NCI-H2081 (cell line): ENCODE measurements around the gene SNX7.

ENCODE experiments used
- DNase-seq, 2 experiments: peaks; one replicate each; lab custom pipeline; 2025; lab: John Stamatoyannopoulos, UW

The SNX7 gene

DNA sequence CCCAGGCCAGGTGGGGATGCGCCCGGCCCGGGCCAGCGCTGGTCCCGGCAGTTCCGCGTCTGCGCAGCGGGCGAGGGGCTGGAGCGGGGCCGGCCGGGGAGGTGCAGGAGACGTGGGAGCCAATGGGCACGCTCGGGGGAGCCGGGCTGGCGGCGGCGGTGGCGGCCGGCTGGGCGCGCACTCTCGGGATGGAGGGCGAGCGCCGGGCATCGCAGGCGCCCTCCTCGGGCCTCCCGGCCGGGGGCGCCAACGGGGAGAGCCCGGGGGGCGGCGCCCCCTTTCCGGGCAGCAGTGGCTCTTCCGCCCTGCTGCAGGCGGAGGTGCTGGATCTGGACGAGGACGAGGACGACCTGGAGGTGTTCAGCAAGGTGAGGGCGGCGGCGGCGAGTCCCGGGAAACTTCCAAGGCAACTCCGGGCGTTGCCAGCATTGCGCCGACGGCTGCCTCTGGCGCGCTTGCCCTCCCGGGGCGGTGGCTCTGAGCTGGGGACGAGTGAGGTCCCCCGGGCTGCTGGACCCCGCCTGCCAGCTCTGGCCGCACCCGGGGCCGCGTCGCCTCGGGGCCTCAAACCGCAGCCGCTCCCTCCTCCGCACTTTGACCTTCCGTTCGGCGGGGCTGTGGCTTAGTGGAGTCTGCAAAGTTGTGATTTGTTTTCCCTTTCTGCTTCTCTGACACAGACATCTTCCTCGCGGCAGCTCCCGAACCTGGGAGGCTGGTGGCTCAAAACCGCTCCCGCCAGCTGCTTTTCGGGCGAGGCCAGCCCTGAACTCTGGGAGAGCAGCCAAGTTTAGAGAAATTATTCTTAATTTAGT, at the start of gene SNX7:
SNX7 (plus strand) TSS at position 178 of the 812 bp plus-strand sequence; CDS start at position 189, 11 bp downstream.
- DNase-seq, result peak; percentile 48 to 67

- no peak for DNase-seq
Measured at GRCh38 chr1:98637316-98637715, 24.2 kb upstream of the SNX7 start.

DNA sequence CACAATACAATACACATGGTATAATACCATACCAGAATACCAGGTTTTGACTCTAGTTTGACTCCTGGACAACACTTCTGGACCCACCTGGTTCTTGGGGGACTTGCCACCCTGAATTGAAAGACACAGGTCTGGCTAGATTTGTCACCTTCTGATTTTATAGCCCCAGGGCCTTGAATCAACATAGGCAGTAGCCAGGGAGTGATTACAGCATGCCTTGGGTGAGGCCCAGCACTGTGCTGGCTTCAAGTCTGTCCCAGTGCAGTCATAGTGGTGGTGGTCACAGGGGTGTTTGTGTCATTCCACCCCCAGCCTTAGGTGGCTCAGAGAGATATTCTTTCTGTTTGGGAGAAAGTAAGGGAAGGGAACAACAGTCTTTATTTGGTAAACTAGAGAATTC, 23.3 kb upstream of the SNX7 start:
- DNase-seq, result no peak

DNA sequence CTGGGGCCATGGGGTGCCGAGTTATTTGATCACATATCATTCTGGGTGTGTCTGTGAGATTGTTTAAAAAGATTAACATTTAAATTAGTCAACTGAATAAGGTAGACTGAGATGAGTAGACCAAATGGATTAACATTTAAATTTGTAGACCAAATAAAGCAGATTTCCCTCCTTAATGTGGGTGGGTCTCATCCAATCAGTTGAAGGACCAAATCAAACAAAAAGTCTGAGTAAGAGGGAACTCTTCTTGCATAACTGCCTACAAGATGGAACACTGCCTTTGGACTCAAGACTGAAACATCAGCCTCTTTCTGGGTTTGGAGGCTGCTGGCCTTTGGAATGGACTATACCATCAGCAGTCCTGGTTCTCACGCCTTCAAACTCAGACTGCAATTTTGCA, 17.0 kb upstream of the SNX7 start:
- DNase-seq, result no peak

- no peak for DNase-seq
Measured at GRCh38 chr1:98651116-98651632, 10.3 kb upstream of the SNX7 start.

DNA sequence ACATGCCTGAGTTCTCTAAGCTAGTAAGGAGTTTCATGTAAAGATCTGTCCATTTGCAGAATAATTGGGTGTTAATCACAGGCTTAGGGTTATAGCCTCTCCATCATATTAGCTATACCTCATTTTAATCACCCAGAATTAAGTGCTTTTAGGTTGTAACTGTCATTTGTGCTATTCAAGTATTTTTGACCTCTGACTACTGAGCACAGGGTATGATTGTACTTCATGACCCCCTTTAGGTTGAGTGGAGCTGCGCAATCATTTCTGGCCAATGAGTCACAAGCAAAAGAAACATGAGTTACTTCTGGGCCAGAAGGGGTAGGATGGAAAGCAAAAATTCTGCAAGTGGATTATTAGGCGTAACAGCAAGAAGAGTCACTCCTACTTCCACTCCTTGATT, 8.4 kb upstream of the SNX7 start:
- no peak for DNase-seq

DNA sequence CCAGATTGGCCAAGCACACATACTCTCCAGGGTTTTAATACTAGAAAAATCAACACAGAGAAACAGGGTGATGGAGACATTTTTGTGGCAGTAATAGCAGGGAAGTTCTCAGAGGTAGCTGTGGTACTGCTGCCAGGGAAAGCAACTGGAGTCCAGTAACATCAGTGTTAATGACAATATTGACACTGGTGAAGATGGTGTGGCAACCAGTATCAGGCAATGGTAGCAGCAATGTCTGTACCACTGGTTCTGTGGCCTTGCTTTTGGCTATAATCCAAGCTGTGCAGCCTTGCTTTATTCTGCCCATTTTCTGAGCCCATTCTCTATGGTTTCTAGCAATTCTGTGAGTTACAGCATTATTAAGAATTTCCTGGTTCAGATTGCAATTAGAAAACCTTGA, 1.6 kb upstream of the SNX7 start:
- no peak for DNase-seq

- DNase-seq, result no peak
Measured at GRCh38 chr1:98660940-98661543, 479 bp upstream of the SNX7 start.

- DNase-seq, result peak in 1 of 2 experiments; percentile 30
Measured at GRCh38 chr1:98662356-98662670, 792 bp downstream of the SNX7 start.

DNA sequence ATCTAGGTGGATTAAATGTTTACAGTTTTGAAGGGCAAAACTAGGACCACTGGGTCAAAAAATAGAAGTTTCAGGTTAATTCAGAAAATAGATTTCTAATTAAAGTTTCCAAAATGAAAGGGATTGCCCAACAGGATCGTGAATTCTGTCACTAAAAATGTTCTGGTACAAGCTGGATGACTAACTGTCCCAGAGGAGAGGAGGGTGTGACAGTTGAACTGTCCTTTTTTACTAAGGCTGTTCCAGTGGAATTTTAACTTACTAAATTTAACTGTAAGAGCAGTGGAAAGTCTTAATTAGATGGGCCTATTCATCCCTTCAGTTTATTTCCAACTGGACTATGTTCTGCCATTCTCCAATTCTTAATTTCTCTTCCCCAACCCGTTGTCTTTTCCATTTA, 7.2 kb downstream of the SNX7 start:
- DNase-seq, result no peak

DNA sequence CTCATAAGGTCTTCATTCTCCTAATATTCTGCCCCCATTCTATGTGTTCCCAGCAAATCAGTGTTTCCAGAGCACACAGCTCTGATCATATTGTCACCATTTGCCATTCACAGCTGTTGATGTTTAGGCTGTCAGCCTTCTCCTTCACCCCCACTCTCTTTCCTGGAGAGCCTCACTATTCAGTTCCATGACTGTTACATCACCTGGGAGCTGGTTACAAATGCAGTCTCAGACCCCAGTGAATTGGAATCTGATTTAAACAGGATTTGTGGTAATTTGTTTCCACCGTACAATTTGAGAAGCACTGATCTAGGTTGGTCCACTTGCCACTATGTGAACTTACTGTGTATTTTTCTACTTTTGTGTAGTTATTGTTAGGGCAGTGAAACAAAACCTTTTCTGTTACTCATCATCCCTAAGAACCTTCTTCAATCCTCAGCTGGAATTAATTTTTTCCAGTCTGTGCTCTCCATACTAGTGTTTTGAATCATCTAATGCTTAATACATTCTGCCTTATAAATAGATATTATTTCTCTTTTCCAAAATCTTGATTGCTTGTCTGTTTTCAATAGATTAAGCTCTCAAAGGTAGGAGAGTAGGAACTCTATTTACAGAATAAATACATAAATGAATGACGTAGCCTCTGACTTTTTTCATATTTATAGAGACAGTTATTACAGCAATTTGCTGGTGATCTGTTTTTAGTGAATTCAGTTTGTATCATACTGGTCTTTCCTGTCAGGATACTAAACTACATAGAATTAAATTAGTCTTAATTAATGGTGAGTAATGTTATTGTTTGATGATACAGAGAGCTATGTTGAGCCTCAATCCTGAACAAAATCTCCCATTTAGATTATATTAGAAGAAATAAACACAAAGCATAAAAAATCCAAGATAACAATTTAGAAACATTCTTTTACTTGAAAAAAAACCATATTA, 8.1 kb downstream of the SNX7 start:
- no peak for DNase-seq

- no peak for DNase-seq
Measured at GRCh38 chr1:98672189-98672588, 10.7 kb downstream of the SNX7 start.

DNA sequence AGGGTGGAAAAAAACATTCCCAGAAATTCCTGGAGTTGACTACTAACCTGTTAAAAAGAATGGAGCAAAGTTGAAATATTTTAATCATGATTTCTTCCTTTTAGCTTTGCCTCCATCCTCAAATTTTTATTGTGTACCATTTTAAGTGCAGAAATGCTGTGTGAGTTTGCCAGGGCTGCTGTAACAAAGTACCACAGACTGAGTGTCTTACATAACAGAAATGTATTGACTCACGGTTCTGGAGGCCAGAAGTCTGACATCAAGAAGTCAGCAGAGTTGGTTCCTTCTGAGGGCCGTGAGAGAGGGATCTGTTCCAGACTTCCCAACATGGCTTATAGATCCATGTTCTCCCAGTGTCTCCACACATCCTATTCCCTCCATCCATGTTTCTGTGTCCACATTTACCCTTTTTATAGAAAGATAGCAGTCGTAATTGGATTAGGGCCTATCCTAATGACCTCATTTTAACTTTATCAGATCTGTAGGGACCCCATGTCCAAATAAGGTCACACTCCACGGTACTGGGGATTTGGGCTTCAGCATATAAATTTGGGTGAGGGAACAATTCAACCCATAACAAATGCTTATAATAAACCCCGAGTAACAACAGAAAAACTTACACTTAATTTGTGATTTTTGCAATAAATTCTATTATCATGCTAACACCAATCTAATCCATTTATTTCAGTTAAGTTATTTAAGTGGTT, 12.7 kb downstream of the SNX7 start:
- no peak for DNase-seq

DNA sequence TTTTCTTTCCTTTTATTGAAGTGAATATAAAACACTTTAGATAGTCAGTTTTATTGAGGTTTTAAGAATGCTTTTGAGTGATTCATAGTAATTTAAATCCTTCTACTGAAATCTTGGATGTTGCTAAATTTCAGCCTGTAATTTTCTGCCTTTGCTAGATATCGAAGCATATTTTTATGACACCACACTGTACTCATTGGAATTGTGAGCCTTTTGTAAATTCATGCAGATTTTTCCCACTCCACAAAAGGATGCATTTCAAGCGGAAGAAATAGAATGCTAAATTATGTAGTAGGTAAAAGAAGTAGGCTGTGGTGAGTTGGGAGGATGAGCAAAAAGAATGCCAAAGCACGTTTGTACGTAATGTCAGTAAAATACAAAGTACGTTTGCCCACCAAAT, 13.8 kb downstream of the SNX7 start:
- no peak for DNase-seq

DNA sequence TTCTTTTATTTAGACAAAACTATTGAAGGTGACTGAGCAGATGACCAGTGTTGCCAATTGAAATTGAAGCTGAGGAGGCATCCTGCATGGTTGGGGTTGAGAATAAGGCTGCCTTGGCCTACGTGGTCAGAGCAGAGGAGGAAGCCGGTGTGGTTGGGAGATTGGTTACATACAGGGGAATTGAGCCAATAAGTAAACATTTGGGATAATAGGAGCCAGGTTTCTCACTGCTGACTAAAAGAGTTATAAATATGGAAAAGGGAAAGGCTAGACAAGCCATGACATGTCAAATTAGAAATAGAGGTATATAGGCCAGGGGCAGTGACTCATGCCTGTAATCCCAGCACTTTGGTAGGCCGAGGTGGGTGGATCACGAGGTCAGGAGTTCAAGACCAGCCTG, 15.8 kb downstream of the SNX7 start:
- peak; percentile 21 to 76 for DNase-seq

DNA sequence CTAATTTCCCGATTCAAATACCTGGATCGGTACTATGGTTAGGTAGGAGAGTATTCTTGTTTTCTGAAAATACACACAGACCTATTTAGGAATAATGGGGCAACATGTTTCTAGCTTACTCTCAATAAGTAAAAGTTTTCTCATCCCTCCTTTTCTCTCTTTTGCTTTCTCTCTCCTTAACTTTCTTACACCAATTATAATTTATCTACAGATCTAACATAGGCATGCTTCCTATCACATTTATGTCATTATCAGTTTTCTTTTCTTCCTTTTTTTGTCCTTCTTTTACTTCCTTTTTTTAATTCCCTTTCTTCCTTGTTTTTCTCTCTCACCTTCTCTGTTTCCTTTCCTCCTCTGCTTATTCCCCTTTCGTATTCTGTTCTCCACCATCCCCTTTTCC, 20.3 kb downstream of the SNX7 start:
- no peak for DNase-seq

- DNase-seq, result no peak
Measured at GRCh38 chr1:98688110-98688739, 26.7 kb downstream of the SNX7 start.

GRCh38 chr1:98690576-98690975, 29.1 kb downstream of the SNX7 start:
- DNase-seq, result no peak

DNA sequence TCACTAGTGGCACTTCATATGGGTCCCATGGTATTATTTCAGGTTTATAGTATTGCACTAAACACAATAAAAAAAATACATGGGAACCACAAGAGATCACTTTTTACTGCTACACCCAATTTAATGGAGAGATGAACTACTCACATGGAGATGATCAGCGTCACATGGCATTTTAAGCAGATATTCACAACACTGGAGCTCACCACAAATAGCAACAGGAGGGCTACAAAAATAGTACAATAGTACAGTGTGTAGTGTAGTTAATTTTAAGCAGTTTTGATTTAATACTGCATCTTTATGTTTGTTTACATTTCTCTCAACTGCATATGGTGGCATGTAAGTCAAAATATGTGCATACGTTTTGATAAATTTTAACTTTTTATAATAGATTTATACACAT, 31.0 kb downstream of the SNX7 start:
- DNase-seq, result no peak

DNA sequence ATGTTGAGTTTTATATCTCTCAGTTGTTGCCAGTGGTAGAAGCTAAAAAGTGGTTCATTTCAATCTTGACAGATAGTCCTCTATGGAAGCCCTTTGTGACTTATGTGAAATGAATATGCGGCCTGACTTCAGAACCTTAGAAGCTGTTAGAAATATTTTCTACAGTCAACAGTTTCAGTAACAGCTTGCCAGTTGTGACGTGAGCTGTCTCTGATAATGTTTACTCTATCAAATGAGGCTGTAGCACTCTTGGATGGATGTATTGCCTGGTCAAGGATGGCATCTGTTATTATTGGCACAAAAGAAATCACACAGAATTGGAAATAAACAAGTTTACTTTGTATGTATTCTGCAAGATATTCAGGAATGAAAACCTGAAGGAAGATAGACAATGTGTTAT, 31.9 kb downstream of the SNX7 start:
- DNase-seq, result no peak

GRCh38 chr1:98696077-98696476, 34.6 kb downstream of the SNX7 start:
- DNase-seq, result no peak
